HepG2 (cell line): ENCODE measurements around the gene PCSK5. TPM values are rescaled to one million over a fixed set of nuclear protein-coding genes. Genes with fewer than 3 reads are reported as not detected.

Experiments
- ATAC-seq: fragments of 200-7000 bp; cut with Tn5 transposase; 3 replicates; pipeline ENCODE4 v1.9.1; 2020; ENCODE audit warnings: mild to moderate bottlenecking, moderate library complexity
- BruUV-seq: library from RNA; stranded (reverse); fragments of 400-500 nt; replicated peaks from 2 replicates; lab custom pipeline; 2021; lab: Mats Ljungman, UMichigan
- CTCF ChIA-PET: fragments of 300-600 bp; formaldehyde crosslinking; extraction: SDS; loops from one replicate; lab custom pipeline; 2021; ENCODE audit warnings: low total read pairs, inconsistent platforms, low intra/inter-chr PET ratio; lab: Yijun Ruan, JAX
- POLR2A ChIA-PET: fragments of 350-600 bp; sonication (Branson Sonifier 250); formaldehyde crosslinking; loops from one replicate; lab custom pipeline; 2020; ENCODE audit warnings: antibody characterized with exemption, inconsistent platforms; lab: Yijun Ruan, JAX
- DNase-seq: peaks from one replicate; pipeline ENCODE4 v3.0.0-alpha.2; 2015; ENCODE audit warnings: low spot score
- FAIRE-seq: peaks from 3 replicates; lab custom pipeline; 2011; peaks lifted over from hg19 to GRCh38; lab: Jason Lieb, UNC
- H2AFZ ChIP-seq: one replicate; pipeline ENCODE4 v1.6.1; 2011; ENCODE audit warnings: low read length, inconsistent platforms
- H3K27ac ChIP-seq: fragments of 300-600 bp; 3 replicates; pipeline ENCODE4 v1.8.0; 2011; ENCODE audit warnings: mixed run types, mild to moderate bottlenecking, mixed read lengths, low read length, inconsistent platforms; ENCODE audit not compliant: insufficient read depth; ENCODE audit errors: extremely low read length
- H3K27me3 ChIP-seq, 2 experiments: fragments of 200-600 bp in 1 of 2; 2 replicates in 1 of 2; 3 replicates in 1 of 2; pipeline versions ENCODE4 v1.6.0 to v1.8.0; 2011; ENCODE audit warnings: low read length in 2 of 2, mild to moderate bottlenecking in 2 of 2, moderate library complexity in 2 of 2, inconsistent platforms in 1 of 2; ENCODE audit not compliant: insufficient read depth in 2 of 2, control insufficient read depth in 1 of 2
- H3K36me3 ChIP-seq, 2 experiments: fragments of 200-600 bp in 1 of 2; replicated peaks in 1 of 2; 2 replicates in 1 of 2; 3 replicates in 1 of 2; pipeline versions ENCODE4 v1.5.1 to v1.8.0; 2011; ENCODE audit warnings: low read length in 2 of 2, inconsistent platforms in 1 of 2; ENCODE audit not compliant: insufficient read depth in 2 of 2, control insufficient read depth in 1 of 2
- H3K4me1 ChIP-seq: 2 replicates; pipeline ENCODE4 v1.5.1; 2012; ENCODE audit warnings: low read length, inconsistent platforms; ENCODE audit not compliant: insufficient read depth
- H3K4me2 ChIP-seq: 2 replicates; pipeline ENCODE4 v1.6.0; 2011; ENCODE audit warnings: low read depth, low read length, inconsistent platforms
- H3K4me3 ChIP-seq, 3 experiments: fragments of 200-600 bp in 1 of 3; sonication (generic), shearing (Covaris generic) in 1 of 3; replicated peaks in 1 of 3; 2 replicates each; pipeline ENCODE4 v1.5.1; 2011 to 2016; ENCODE audit warnings: low read length in 3 of 3, inconsistent platforms in 2 of 3, low read depth in 2 of 3, mild to moderate bottlenecking in 2 of 3, control low read depth in 1 of 3, mixed read lengths in 1 of 3; ENCODE audit not compliant: insufficient read depth in 1 of 3
- H3K79me2 ChIP-seq: one replicate; pipeline ENCODE4 v1.6.1; 2011; ENCODE audit warnings: low read length, inconsistent platforms; ENCODE audit not compliant: insufficient read depth
- H3K9ac ChIP-seq: 2 replicates; pipeline ENCODE4 v1.6.0; 2011; ENCODE audit warnings: mild to moderate bottlenecking, low read depth, low read length, inconsistent platforms; ENCODE audit not compliant: insufficient read depth
- H3K9me3 ChIP-seq: 2 replicates; pipeline ENCODE4 v1.5.1; 2012; ENCODE audit warnings: mild to moderate bottlenecking, low read length
- H4K20me1 ChIP-seq: 2 replicates; pipeline ENCODE4 v1.6.0; 2011; ENCODE audit warnings: inconsistent platforms, mild to moderate bottlenecking, low read length, moderate library complexity; ENCODE audit not compliant: insufficient read depth
- CEBPB ChIP-seq: IDR thresholded peaks from 2 replicates; pipeline ENCODE4 v1.6.1; 2011; ENCODE audit warnings: low read depth, low read length, improper control_type of control experiment, borderline replicate concordance
- CEBPG ChIP-seq: IDR thresholded peaks from 2 replicates; pipeline ENCODE4 v1.6.1; 2016
- HNF4A ChIP-seq: sonication (generic); formaldehyde crosslinking; IDR thresholded peaks from 2 replicates; pipeline ENCODE4 v1.4.0; 2020; ENCODE audit warnings: missing genetic modification reagents
- HNRNPL ChIP-seq: fragments of 200-400 bp; formaldehyde crosslinking; IDR thresholded peaks from 2 replicates; pipeline ENCODE4 v1.6.1; 2017; ENCODE audit warnings: mild to moderate bottlenecking, low read depth, low read length
- NFYC ChIP-seq: IDR thresholded peaks from 2 replicates; pipeline ENCODE4 v1.6.1; 2016; ENCODE audit warnings: missing genetic modification reagents, missing compliant biosample characterization
- NR2F6 ChIP-seq, 2 experiments: IDR thresholded peaks; 2 replicates each; pipeline ENCODE4 v1.6.1; 2016; ENCODE audit warnings: antibody characterized with exemption in 1 of 2, mild to moderate bottlenecking in 1 of 2
- TCF7 ChIP-seq: sonication (generic); IDR thresholded peaks from 2 replicates; pipeline ENCODE4 v1.6.1; 2016; ENCODE audit warnings: antibody characterized with exemption, low read depth
- TRIM24 ChIP-seq: sonication (generic); formaldehyde crosslinking; IDR thresholded peaks from 2 replicates; pipeline ENCODE4 v1.8.0; 2022; ENCODE audit warnings: mild to moderate bottlenecking, missing genetic modification reagents
- ZNF3 ChIP-seq: IDR thresholded peaks from 2 replicates; pipeline ENCODE4 v1.7.0; 2017; ENCODE audit warnings: inconsistent platforms
- ZSCAN5A ChIP-seq: sonication (generic); formaldehyde crosslinking; IDR thresholded peaks from 2 replicates; pipeline ENCODE4 v1.8.0; 2022; ENCODE audit warnings: mild to moderate bottlenecking, missing genetic modification reagents, borderline replicate concordance
- WGBS: methylation state at CpG from one replicate; pipeline ENCODE4 v1.1.6; 2017; ENCODE audit warnings: low lambda C conversion rate; 5-methylcytosine and 5-hydroxymethylcytosine counted together
- in situ Hi-C: cut with HindIII; loops from 2 replicates; pipeline ENCODE4 v1.10.0; 2017; ENCODE audit warnings: low pct_unique_long_range_greater_than_20kb; ENCODE audit not compliant: extremely low pct_ligation_motif_present
- intact Hi-C: fragments of 100-400 bp; cut with micrococcal nuclease; formaldehyde crosslinking; loops from one replicate; pipeline ENCODE4 v1.10.0; 2022; ENCODE audit not compliant: unreplicated experiment
- polyA plus RNA-seq, 8 experiments: library from polyadenylated mRNA; depleted of rRNA in 3 of 8; stranded (reverse) in 7 of 8; unstranded in 1 of 8; fragments of >200 nt; fragmentation: Illumina TruSeq in 4 of 8; extraction: Trizol in 4 of 8; gene quantifications; 2 replicates each; pipeline versions ENCODE4 v1.2.1 to v1.2.3, GENCODE V29; 2011 to 2016; ENCODE audit warnings: low read depth in 4 of 8, missing spikeins in 1 of 8, mixed read lengths in 1 of 8; ENCODE audit not compliant: insufficient read depth in 1 of 8
- total RNA-seq, 5 experiments: library from RNA; depleted of rRNA; stranded (reverse); fragments of >200 nt; fragmentation: Illumina TruSeq; extraction: Trizol; gene quantifications; 2 replicates each; pipeline ENCODE4 v1.2.3, GENCODE V29; 2016; ENCODE audit warnings: low read depth in 1 of 5
- TF ChIP-seq, protein P1 (sequence below): sonication (generic); formaldehyde crosslinking; IDR thresholded peaks from 2 replicates; pipeline ENCODE4 v1.5.0; 2020; ENCODE audit warnings: mild to moderate bottlenecking, missing genetic modification reagents
- TF ChIP-seq, protein P2 (sequence below): IDR thresholded peaks from 2 replicates; pipeline ENCODE4 v1.4.0; 2020; ENCODE audit warnings: mild to moderate bottlenecking, missing genetic modification reagents

The PCSK5 gene
- total and polyA plus RNA-seq, 2 of the 13 experiments (the other 11 are each of a cell fraction or from before 2014, with no cell fraction given) = 0.55 to 0.66 TPM

GRCh38 chr9:76290555-76290954 lies 400.1 kb downstream of the PCSK5 start:
- peak; percentile 34 for DNase-seq
- Histone ChIP-seq H3K9ac (no peak overlapping the region), H3K4me1 (peaks cover 7% of the 10 kb centered on the region; the same call in 1 of the 2 replicates), H4K20me1 (no peaks in the 10 kb centered on the region), H3K79me2 (no peaks in the 10 kb centered on the region), H3K9me3 (no peaks in the 10 kb centered on the region), H3K4me3 (no peak overlapping the region), H3K4me2 (no peak overlapping the region), H2AFZ (no peak overlapping the region), H3K36me3 (no peaks in the 10 kb centered on the region), H3K27ac (no peak overlapping the region), H3K27me3 (peaks cover 0 to 4% of the 10 kb centered on the region in 2 experiments; a peak in 1 of 5 replicates)
- TF ChIP-seq ZNF3 (CRISPR knock-in tag) = no peak
- peak; percentile 38; the same call in 1 of the 2 replicates for TF ChIP-seq HNF4A (CRISPR knock-in tag)
- peak; percentile 83; the same call in 1 of the 2 replicates for TF ChIP-seq CEBPB
- TF ChIP-seq TCF7 = peak; percentile 59; the same call in 1 of the 2 replicates
- peak; percentile 72; the same call in 1 of the 2 replicates for TF ChIP-seq TRIM24 (CRISPR knock-in tag)
- TF ChIP-seq NR2F6 (IDR thresholded peaks at IDR 0.05) = peak; percentile 17; the same call in 1 of the 2 replicates
- TF ChIP-seq NR2F6 (CRISPR knock-in tag; IDR thresholded peaks at IDR 0.05) = 0 out of 2 replicates have a peak, but pooled peaks have one; percentile 9
- TF ChIP-seq HNRNPL = no peak
- TF ChIP-seq, protein P1, sequence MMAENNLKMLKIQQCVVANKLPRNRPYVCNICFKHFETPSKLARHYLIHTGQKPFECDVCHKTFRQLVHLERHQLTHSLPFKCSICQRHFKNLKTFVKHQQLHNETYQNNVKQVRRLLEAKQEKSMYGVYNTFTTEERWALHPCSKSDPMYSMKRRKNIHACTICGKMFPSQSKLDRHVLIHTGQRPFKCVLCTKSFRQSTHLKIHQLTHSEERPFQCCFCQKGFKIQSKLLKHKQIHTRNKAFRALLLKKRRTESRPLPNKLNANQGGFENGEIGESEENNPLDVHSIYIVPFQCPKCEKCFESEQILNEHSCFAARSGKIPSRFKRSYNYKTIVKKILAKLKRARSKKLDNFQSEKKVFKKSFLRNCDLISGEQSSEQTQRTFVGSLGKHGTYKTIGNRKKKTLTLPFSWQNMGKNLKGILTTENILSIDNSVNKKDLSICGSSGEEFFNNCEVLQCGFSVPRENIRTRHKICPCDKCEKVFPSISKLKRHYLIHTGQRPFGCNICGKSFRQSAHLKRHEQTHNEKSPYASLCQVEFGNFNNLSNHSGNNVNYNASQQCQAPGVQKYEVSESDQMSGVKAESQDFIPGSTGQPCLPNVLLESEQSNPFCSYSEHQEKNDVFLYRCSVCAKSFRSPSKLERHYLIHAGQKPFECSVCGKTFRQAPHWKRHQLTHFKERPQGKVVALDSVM (CRISPR knock-in tag) = no peak
- TF ChIP-seq CEBPG (CRISPR knock-in tag) = 0 out of 2 replicates have a peak, but pooled peaks have one; percentile 21
- peak; percentile 77; the same call in 1 of the 2 replicates for TF ChIP-seq ZSCAN5A (CRISPR knock-in tag)
- TF ChIP-seq, protein P2, sequence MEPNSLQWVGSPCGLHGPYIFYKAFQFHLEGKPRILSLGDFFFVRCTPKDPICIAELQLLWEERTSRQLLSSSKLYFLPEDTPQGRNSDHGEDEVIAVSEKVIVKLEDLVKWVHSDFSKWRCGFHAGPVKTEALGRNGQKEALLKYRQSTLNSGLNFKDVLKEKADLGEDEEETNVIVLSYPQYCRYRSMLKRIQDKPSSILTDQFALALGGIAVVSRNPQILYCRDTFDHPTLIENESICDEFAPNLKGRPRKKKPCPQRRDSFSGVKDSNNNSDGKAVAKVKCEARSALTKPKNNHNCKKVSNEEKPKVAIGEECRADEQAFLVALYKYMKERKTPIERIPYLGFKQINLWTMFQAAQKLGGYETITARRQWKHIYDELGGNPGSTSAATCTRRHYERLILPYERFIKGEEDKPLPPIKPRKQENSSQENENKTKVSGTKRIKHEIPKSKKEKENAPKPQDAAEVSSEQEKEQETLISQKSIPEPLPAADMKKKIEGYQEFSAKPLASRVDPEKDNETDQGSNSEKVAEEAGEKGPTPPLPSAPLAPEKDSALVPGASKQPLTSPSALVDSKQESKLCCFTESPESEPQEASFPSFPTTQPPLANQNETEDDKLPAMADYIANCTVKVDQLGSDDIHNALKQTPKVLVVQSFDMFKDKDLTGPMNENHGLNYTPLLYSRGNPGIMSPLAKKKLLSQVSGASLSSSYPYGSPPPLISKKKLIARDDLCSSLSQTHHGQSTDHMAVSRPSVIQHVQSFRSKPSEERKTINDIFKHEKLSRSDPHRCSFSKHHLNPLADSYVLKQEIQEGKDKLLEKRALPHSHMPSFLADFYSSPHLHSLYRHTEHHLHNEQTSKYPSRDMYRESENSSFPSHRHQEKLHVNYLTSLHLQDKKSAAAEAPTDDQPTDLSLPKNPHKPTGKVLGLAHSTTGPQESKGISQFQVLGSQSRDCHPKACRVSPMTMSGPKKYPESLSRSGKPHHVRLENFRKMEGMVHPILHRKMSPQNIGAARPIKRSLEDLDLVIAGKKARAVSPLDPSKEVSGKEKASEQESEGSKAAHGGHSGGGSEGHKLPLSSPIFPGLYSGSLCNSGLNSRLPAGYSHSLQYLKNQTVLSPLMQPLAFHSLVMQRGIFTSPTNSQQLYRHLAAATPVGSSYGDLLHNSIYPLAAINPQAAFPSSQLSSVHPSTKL = 0 out of 2 replicates have a peak, but pooled peaks have one; percentile 21
- no peak for TF ChIP-seq NFYC (CRISPR knock-in tag)
- FAIRE-seq = no peak
- no TSS peak for BruUV-seq
- CTCF ChIA-PET = no interaction called here
- in situ Hi-C loops (no loop called here), intact Hi-C loops (no loop called here)
- WGBS = 31% methylated on average over 2 of the region's 2 CpGs
- ATAC-seq = peak; percentile 49; the same call in 1 of the 3 replicates
- POLR2A ChIA-PET = no interaction called here
